ENCODE results near the gene NLRP14.

DNA sequence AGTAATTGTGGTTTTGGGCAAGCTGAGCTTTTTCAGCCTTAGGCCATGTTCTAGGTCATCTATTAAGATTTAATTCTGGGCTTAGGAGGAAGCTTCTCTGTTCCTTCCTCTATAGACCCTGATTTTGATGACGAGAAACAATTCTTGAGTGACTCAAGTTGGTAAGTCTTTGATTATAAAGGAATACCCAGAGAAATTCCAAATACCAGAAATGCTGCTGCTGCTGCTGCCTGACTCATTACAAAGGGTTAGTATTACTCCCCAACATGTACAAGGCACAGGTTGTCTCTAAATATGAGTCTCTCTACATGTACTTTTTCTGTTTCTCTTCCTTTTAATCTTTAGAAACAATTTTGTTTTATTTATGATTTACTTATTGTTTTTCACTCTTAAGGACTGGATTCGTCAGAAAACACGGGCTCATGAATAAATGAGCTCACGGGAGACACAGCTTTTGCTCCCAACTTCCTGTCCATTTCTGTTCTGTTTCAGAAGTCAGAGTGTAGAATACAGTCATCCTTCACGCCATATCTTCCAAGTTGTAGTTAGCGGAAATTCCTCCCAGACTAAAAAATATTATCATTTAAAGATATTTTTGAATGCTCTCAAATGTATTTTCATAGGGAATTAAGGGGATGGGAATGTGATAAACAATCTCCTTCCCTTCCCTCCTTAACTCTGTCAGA lies 36.7 kb downstream of the NLRP14 start:
- TF ChIP-seq POLR2A (IDR thresholded peaks at IDR 0.05) (no peak), CTCF (IDR thresholded peaks at IDR 0.05) (no peak)
